ENCODE data around the gene DNM2. TPM values are rescaled to one million over a fixed set of nuclear protein-coding genes. Genes with fewer than 3 reads are reported as not detected.

DNM2 gene
- total and polyA plus RNA-seq, 12 donors, result 78.9 to 206 (median 131) TPM

DNA sequence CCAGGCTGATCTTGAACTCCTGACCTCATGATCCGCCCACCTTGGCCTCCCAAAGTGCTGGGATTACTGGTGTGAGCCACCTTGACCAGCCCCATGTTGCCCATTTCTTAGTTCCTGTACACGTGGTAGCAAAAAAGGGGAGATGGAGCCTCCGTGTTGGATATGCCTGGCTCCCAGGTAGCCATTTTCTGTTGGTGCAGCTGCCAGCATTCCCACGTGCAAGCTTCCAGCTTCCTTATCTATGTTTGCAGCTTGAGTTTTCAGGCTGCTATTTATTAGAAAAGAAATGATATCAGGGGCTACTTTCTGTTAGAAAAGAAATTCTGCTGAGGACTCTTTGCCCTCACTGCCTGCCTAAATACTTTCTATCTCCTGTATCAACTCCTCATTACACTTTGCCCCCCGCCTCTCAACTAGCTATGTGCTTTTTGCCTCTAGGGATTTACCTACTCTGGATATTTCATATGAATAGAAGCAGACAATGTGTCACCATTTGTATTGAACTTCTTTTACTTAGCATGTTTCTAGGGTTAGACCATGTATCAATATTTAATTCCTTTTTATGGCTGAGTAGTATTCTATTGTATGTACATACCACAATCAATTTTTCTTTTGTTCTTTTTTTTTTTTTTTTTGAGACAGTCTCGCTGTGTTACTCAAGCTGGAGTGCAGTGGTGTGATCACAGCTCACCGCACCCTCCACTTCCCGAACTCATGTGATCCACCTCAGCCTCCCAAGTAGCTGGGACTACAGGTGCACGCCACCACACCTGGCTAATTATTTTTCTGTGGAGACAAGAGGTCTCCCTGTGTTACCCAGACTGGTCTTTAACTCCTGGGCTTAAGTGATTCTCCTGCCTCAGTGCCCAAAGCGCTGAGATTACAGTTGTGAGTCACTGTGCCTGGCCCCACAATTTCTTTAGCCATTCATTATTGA lies 121.5 kb downstream of the DNM2 start:
- Histone ChIP-seq H3K36me3 (peaks cover 0 to 9% (median 0%) of the 10 kb centered on the region in 9 donors), H3K27me3 (no peaks in the 10 kb centered on the region), H3K27ac (no peak overlapping the region), H3K9me3 (peaks cover 0 to 20% (median 6%) of the 10 kb centered on the region in 11 donors), H3K4me3 (no peak overlapping the region), H3K4me1 (peaks cover 0 to 16% (median 5%) of the 10 kb centered on the region in 9 donors)
- TF ChIP-seq, protein P1, sequence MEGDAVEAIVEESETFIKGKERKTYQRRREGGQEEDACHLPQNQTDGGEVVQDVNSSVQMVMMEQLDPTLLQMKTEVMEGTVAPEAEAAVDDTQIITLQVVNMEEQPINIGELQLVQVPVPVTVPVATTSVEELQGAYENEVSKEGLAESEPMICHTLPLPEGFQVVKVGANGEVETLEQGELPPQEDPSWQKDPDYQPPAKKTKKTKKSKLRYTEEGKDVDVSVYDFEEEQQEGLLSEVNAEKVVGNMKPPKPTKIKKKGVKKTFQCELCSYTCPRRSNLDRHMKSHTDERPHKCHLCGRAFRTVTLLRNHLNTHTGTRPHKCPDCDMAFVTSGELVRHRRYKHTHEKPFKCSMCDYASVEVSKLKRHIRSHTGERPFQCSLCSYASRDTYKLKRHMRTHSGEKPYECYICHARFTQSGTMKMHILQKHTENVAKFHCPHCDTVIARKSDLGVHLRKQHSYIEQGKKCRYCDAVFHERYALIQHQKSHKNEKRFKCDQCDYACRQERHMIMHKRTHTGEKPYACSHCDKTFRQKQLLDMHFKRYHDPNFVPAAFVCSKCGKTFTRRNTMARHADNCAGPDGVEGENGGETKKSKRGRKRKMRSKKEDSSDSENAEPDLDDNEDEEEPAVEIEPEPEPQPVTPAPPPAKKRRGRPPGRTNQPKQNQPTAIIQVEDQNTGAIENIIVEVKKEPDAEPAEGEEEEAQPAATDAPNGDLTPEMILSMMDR (IDR thresholded peaks at IDR 0.05), result no peak
- intact Hi-C loops (cut with DNase I), result no loop called here
- no peak for DNase-seq
- ATAC-seq, result no peak
- 77 to 79% methylated on average over 10 of the region's 10 CpGs for WGBS, 2 donors

- WGBS, 2 donors, result 86% methylated on average over 7 of the region's 7 CpGs
- peaks cover 0 to 36% (median 7%) of the 10 kb centered on the region in 11 donors for H3K9me3 ChIP-seq
- DNase-seq (no peak), ATAC-seq (no peak)
- TF ChIP-seq, protein P1 (IDR thresholded peaks at IDR 0.05), result no peak
- no peak overlapping the region for H3K27ac ChIP-seq
- H3K4me1 ChIP-seq, result no peaks in the 10 kb centered on the region
- no peaks in the 10 kb centered on the region for H3K36me3 ChIP-seq
- no peak overlapping the region for H3K4me3 ChIP-seq
- no peaks in the 10 kb centered on the region for H3K27me3 ChIP-seq
- intact Hi-C loops (cut with DNase I), result no loop called here
Measured at GRCh38 chr19:10842788-10843187, 124.9 kb downstream of the DNM2 start.

GRCh38 chr19:10846500-10847202 lies 128.8 kb downstream of the DNM2 start:
- 80 to 87% methylated on average over 2 of the region's 2 CpGs for WGBS, 2 donors
- intact Hi-C loops (cut with DNase I), result no loop called here

More at GRCh38 chr19:10846500-10847202, 128.8 kb downstream of the DNM2 start:
- H3K4me3 ChIP-seq, result no peak overlapping the region
- H3K27me3 ChIP-seq, result peaks cover 0 to 7% (median 3%) of the 10 kb centered on the region in 7 donors
- no peak for DNase-seq
- peaks cover 0 to 3% (median 0%) of the 10 kb centered on the region in 9 donors for H3K4me1 ChIP-seq
- H3K36me3 ChIP-seq, result no peaks in the 10 kb centered on the region
- peaks cover 0 to 24% (median 7%) of the 10 kb centered on the region in 11 donors for H3K9me3 ChIP-seq
- TF ChIP-seq, protein P1 (IDR thresholded peaks at IDR 0.05), result no peak
- H3K27ac ChIP-seq, result no peak overlapping the region
- ATAC-seq, result no peak

Data from heart right ventricle (tissue), 16 donors.